Measurements from ENCODE around the gene RENBP.

Gene RENBP

GRCh38 chrX:153953892-153954557 is 9.6 kb upstream of the RENBP start:
- DNase-seq (ENCODE audit: low spot score) = no peak

GRCh38 chrX:153953342-153953830 is 8.9 kb upstream of the RENBP start:
- DNase-seq (ENCODE audit: low spot score) = no peak

- DNase-seq (ENCODE audit: low spot score) = no peak
Measured at GRCh38 chrX:153952373-153953026, 8.1 kb upstream of the RENBP start.

GRCh38 chrX:153951683-153952372 is 7.4 kb upstream of the RENBP start:
- DNase-seq (ENCODE audit: low spot score) = no peak

GRCh38 chrX:153950127-153950526 is 5.7 kb upstream of the RENBP start:
- DNase-seq (ENCODE audit: low spot score) = no peak

- no peak for DNase-seq (ENCODE audit: low spot score)
Measured at GRCh38 chrX:153948847-153949805, 4.7 kb upstream of the RENBP start.

- no peak for DNase-seq (ENCODE audit: low spot score)
Measured at GRCh38 chrX:153948002-153948466, 3.6 kb upstream of the RENBP start.

GRCh38 chrX:153947009-153947769 is 2.7 kb upstream of the RENBP start:
- peak; percentile 53 for DNase-seq (ENCODE audit: low spot score)

GRCh38 chrX:153945956-153946943 is 1.8 kb upstream of the RENBP start:
- DNase-seq (ENCODE audit: low spot score) = no peak

- DNase-seq (ENCODE audit: low spot score) = no peak
Measured at GRCh38 chrX:153944800-153945150, 332 bp upstream of the RENBP start.

- DNase-seq (ENCODE audit: low spot score) = no peak
Measured at GRCh38 chrX:153941336-153942252, 2.8 kb downstream of the RENBP start.

- DNase-seq (ENCODE audit: low spot score) = no peak
Measured at GRCh38 chrX:153939573-153939972, 4.9 kb downstream of the RENBP start.

GRCh38 chrX:153938226-153938786 is 6.1 kb downstream of the RENBP start:
- DNase-seq (ENCODE audit: low spot score) = no peak

GRCh38 chrX:153937056-153937455 is 7.4 kb downstream of the RENBP start:
- no peak for DNase-seq (ENCODE audit: low spot score)

- no peak for DNase-seq (ENCODE audit: low spot score)
Measured at GRCh38 chrX:153935326-153935851, 9.1 kb downstream of the RENBP start.

- peak; percentile 74 for DNase-seq (ENCODE audit: low spot score)
Measured at GRCh38 chrX:153934762-153935325, 9.6 kb downstream of the RENBP start, which contains the start of gene NAA10. Gene NAA10, minus strand, starts transcription at chrX:153935037. Its CDS starts 133 bp downstream, at chrX:153934904.

- no peak for DNase-seq (ENCODE audit: low spot score)
Measured at GRCh38 chrX:153934148-153934761, 10.2 kb downstream of the RENBP start.
